ENCODE data around the gene BUD23.

BUD23 gene

DNA sequence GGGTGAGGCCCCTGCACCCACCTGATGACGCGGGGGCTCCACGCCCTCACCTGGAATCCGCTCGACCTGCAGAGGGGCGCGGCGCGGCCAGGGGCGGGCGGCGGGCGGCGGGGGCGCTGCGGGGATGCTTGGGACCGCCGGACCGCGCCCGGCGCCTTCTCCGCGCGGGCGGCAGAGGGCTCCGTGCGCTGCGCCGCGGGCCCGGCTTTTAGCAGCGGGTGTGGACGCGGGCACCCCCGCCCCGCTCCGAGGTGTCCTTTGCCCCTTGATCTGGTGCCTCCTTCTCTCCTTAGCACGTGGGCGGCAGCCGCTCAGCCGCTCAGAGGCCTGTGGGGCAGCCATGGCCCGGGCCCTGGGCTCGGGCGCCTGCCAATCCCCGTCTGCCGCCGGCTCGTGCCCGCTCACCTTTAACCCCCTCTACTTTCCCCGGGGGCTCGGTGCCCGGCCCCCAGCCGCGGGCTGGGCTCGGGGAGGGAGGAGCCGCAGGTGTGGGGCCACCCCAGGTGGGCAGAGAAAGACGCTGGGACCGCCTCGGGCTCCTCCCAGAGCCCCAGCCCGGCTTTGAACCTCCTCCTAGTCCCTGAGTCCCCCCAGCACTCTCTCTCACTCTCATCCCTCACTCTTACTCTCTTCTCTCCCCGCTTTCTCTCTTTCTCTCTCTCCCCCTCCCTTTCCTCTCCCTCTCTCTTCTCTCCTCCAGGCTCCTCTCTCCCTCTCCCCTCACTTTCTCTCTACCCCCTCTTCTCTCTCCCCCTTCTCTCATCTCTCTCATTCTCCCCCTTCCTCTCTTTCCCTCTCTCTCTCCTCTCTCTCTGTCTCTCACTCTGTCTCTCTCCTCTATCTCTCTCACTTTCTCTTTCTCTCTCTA lies 35.4 kb upstream of the BUD23 start:
- TF ChIP-seq POLR2AphosphoS5 (IDR thresholded peaks at IDR 0.05; ENCODE audit: low read depth, low read length) (no peak), SIN3A (IDR thresholded peaks at IDR 0.05; ENCODE audit: borderline replicate concordance, insufficient read depth, low read length) (no peak), TAF1 (IDR thresholded peaks at IDR 0.05; ENCODE audit: borderline replicate concordance, insufficient read depth, low read length) (no peak), FOXP2 (optimal IDR thresholded peaks at IDR 0.05; ENCODE audit: borderline replicate concordance, extremely low read depth, extremely low read length, insufficient read depth) (no peak)
- TF ChIP-seq, protein P1, sequence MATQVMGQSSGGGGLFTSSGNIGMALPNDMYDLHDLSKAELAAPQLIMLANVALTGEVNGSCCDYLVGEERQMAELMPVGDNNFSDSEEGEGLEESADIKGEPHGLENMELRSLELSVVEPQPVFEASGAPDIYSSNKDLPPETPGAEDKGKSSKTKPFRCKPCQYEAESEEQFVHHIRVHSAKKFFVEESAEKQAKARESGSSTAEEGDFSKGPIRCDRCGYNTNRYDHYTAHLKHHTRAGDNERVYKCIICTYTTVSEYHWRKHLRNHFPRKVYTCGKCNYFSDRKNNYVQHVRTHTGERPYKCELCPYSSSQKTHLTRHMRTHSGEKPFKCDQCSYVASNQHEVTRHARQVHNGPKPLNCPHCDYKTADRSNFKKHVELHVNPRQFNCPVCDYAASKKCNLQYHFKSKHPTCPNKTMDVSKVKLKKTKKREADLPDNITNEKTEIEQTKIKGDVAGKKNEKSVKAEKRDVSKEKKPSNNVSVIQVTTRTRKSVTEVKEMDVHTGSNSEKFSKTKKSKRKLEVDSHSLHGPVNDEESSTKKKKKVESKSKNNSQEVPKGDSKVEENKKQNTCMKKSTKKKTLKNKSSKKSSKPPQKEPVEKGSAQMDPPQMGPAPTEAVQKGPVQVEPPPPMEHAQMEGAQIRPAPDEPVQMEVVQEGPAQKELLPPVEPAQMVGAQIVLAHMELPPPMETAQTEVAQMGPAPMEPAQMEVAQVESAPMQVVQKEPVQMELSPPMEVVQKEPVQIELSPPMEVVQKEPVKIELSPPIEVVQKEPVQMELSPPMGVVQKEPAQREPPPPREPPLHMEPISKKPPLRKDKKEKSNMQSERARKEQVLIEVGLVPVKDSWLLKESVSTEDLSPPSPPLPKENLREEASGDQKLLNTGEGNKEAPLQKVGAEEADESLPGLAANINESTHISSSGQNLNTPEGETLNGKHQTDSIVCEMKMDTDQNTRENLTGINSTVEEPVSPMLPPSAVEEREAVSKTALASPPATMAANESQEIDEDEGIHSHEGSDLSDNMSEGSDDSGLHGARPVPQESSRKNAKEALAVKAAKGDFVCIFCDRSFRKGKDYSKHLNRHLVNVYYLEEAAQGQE (IDR thresholded peaks at IDR 0.05; ENCODE audit: insufficient read depth in 1 of 2, low read depth in 2 of 2, low read length in 2 of 2) = no peak

DNA sequence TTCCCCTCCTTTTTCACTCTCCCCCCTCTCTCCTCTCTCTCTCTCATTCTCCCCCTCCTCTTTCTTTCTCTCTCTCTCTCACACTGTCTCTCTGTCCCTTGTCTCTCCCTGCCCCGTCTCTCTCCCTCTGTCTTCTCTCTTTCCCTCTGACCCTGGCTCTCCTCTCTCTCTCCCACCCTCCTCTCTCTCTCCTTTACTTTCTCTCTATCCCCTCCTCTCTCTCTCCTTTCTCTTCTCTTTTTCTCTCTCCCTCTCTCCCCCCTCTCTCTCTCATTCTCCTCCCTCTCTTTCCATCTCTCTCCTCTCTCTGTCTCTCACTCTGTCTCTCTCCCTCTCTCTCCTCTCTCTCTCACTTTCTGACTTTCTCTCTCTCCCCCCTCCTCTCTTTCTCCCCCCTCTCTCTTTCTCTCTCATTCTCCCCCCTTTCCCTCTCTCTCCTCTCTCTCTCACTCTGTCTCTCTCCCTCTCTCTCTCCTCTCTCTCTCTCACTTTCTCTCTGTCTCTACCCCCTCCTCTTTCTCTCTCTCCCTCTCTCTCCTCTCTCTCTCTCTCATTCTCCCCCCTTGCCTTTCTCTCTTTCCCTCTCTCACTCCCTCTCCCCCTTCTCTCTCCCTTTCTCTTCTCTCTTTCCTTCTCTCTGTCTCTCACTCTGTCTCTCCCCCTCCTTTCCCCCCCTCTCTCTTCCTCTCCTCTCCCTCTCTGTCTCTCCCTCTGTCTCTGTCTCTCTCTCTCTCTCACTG lies 34.6 kb upstream of the BUD23 start:
- TF ChIP-seq SIN3A (IDR thresholded peaks at IDR 0.05; ENCODE audit: borderline replicate concordance, insufficient read depth, low read length) (no peak), POLR2AphosphoS5 (IDR thresholded peaks at IDR 0.05; ENCODE audit: low read depth, low read length) (no peak), TAF1 (IDR thresholded peaks at IDR 0.05; ENCODE audit: borderline replicate concordance, insufficient read depth, low read length) (no peak), FOXP2 (optimal IDR thresholded peaks at IDR 0.05; ENCODE audit: borderline replicate concordance, extremely low read depth, extremely low read length, insufficient read depth) (no peak)
- TF ChIP-seq, protein P1 (IDR thresholded peaks at IDR 0.05; ENCODE audit: insufficient read depth in 1 of 2, low read depth in 2 of 2, low read length in 2 of 2) = no peak

DNA sequence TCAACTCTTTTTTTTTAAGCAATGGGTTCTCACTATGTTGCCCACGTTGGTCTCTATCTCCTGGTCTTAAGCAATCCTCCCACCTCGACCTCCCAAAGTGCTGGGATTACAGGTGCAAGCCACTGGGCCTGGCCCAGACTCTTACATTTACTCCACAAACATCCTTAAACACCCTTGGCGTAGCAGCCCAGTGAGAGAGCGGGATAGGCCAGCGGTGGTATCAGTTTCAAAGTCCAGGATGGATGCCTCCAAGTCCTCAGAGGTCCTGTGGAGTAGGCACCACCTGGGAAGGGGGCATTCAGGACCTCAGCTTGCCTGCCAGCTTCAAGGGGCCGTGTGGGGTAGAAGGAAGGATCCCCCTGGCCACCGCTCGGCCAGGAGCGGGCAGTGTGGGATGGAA lies 33.8 kb upstream of the BUD23 start:
- TF ChIP-seq POLR2AphosphoS5 (IDR thresholded peaks at IDR 0.05; ENCODE audit: low read depth, low read length) (no peak), SIN3A (IDR thresholded peaks at IDR 0.05; ENCODE audit: borderline replicate concordance, insufficient read depth, low read length) (no peak), TAF1 (IDR thresholded peaks at IDR 0.05; ENCODE audit: borderline replicate concordance, insufficient read depth, low read length) (no peak), FOXP2 (optimal IDR thresholded peaks at IDR 0.05; ENCODE audit: borderline replicate concordance, extremely low read depth, extremely low read length, insufficient read depth) (no peak)
- TF ChIP-seq, protein P1 (IDR thresholded peaks at IDR 0.05; ENCODE audit: insufficient read depth in 1 of 2, low read depth in 2 of 2, low read length in 2 of 2) = no peak

DNA sequence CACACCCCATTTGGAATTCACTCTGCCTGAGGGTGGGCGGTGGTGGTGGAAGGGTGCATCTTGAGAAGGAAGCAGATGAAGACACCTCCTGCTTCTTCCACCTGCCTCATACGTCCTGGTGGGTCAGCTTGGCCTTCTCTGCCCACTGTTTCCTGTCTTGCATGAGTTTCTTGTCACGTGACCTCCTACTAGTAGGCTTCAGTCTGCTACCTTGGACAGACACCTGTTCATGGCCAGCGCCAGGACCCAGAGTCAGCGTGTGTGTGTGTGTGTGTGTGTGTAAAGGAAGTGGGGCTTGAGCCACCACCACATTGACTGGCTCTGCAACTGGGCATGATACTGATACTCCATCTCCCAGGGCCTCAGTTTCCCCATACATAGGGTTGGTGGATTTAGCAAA lies 32.9 kb upstream of the BUD23 start:
- no peak for TF ChIP-seq FOXP2 (optimal IDR thresholded peaks at IDR 0.05; ENCODE audit: borderline replicate concordance, extremely low read depth, extremely low read length, insufficient read depth)

DNA sequence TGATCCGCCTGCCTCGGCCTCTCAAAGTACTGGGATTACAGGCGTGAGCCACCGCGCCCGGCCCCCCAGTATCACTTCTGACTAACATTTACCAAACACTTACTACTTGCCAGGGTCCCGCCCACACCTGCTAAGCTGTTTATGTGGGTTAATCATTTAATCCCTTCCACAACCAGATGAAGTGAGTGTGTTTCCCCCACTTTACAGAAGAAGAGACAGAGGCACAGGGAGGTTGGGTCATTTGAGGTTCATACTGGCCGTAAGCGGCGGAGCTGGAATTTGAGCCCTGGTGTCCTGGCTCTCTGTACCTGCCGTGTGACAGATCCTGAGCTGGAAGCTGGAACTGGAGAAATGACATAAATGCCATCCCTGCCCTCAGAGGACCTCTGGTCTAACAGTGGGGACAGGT lies 30.9 kb upstream of the BUD23 start:
- TF ChIP-seq FOXP2 (optimal IDR thresholded peaks at IDR 0.05; ENCODE audit: borderline replicate concordance, extremely low read depth, extremely low read length, insufficient read depth) (no peak), SIN3A (IDR thresholded peaks at IDR 0.05; ENCODE audit: borderline replicate concordance, insufficient read depth, low read length) (no peak), TAF1 (IDR thresholded peaks at IDR 0.05; ENCODE audit: borderline replicate concordance, insufficient read depth, low read length) (no peak), POLR2AphosphoS5 (IDR thresholded peaks at IDR 0.05; ENCODE audit: low read depth, low read length) (no peak)
- TF ChIP-seq, protein P1 (IDR thresholded peaks at IDR 0.05; ENCODE audit: insufficient read depth in 1 of 2, low read depth in 2 of 2, low read length in 2 of 2) = no peak

All from PFSK-1 (cell line).